GM23338 (cell line): ENCODE data around the gene SYNPO2. TPM values are rescaled to one million over a fixed set of nuclear protein-coding genes. Genes with fewer than 3 reads are reported as not detected.

Experiments used
- ATAC-seq: fragments of 200-7000 bp; cut with Tn5 transposase; 3 replicates; pipeline ENCODE4 v1.9.1; 2020
- DNase-seq: peaks from one replicate; pipeline ENCODE4 v3.0.0-alpha.2; 2015; ENCODE audit warnings: low spot score
- H2AFZ ChIP-seq: fragments of 200-600 bp; sonication (generic); 2 replicates; pipeline ENCODE4 v1.8.0; 2016; ENCODE audit warnings: antibody characterized with exemption, mild to moderate bottlenecking, moderate library complexity
- H3F3A ChIP-seq: fragments of 200-600 bp; sonication (generic); replicated peaks from 2 replicates; pipeline ENCODE4 v1.8.0; 2017; ENCODE audit warnings: antibody characterized with exemption, mixed run types, low read depth
- H3K27ac ChIP-seq: fragments of 200-600 bp; sonication (generic); 2 replicates; pipeline ENCODE4 v1.6.1; 2016; ENCODE audit warnings: low read depth
- H3K27me3 ChIP-seq: fragments of 200-600 bp; sonication (generic); 2 replicates; pipeline ENCODE4 v1.8.0; 2016; ENCODE audit warnings: mild to moderate bottlenecking, mixed run types, moderate library complexity; ENCODE audit not compliant: insufficient read depth
- H3K36me3 ChIP-seq: fragments of 200-600 bp; sonication (generic); 2 replicates; pipeline ENCODE4 v1.8.0; 2016; ENCODE audit warnings: mild to moderate bottlenecking; ENCODE audit not compliant: insufficient read depth
- H3K4me1 ChIP-seq: fragments of 200-600 bp; sonication (generic); 2 replicates; pipeline ENCODE4 v1.8.0; 2016; ENCODE audit warnings: mild to moderate bottlenecking, moderate library complexity; ENCODE audit not compliant: insufficient read depth
- H3K4me2 ChIP-seq: fragments of 200-600 bp; sonication (generic); 2 replicates; pipeline ENCODE4 v1.7.1; 2017; ENCODE audit warnings: mixed run types
- H3K4me3 ChIP-seq: fragments of 200-600 bp; sonication (generic); 2 replicates; pipeline ENCODE4 v1.6.1; 2016; ENCODE audit warnings: mixed run types
- H3K79me2 ChIP-seq: fragments of 200-600 bp; sonication (generic); replicated peaks from 2 replicates; pipeline ENCODE4 v1.8.0; 2017; ENCODE audit warnings: mild to moderate bottlenecking; ENCODE audit not compliant: insufficient read depth
- H3K9me2 ChIP-seq: fragments of 200-600 bp; sonication (generic); 2 replicates; pipeline ENCODE4 v1.8.0; 2017; ENCODE audit not compliant: insufficient read depth
- H4K20me1 ChIP-seq: fragments of 200-600 bp; sonication (generic); replicated peaks from 2 replicates; pipeline ENCODE4 v1.8.0; 2017; ENCODE audit warnings: mild to moderate bottlenecking; ENCODE audit not compliant: insufficient read depth
- H3K27ac Mint-ChIP-seq: 2 replicates; pipeline ENCODE4 v1.8.0; 2020; ENCODE audit warnings: inconsistent platforms, mild to moderate bottlenecking, moderate library complexity, mixed read lengths
- H3K27me3 Mint-ChIP-seq: 3 replicates; pipeline ENCODE4 v1.8.0; 2022; ENCODE audit warnings: low read depth, mild to moderate bottlenecking, moderate library complexity, mixed read lengths, inconsistent platforms; ENCODE audit not compliant: insufficient read depth, poor library complexity
- H3K36me3 Mint-ChIP-seq: 3 replicates; pipeline ENCODE4 v1.8.0; 2021; ENCODE audit warnings: low read depth, mild to moderate bottlenecking, inconsistent platforms, moderate library complexity, mixed read lengths
- H3K4me1 Mint-ChIP-seq: 3 replicates; pipeline ENCODE4 v1.8.0; 2020; ENCODE audit warnings: mild to moderate bottlenecking, inconsistent platforms, mixed read lengths
- H3K4me3 Mint-ChIP-seq: 3 replicates; pipeline ENCODE4 v1.8.0; 2021; ENCODE audit warnings: moderate library complexity, mild to moderate bottlenecking, inconsistent platforms, mixed read lengths
- H3K9me3 Mint-ChIP-seq: 3 replicates; pipeline ENCODE4 v1.8.0; 2020; ENCODE audit warnings: moderate library complexity, mild to moderate bottlenecking, inconsistent platforms, mixed read lengths
- CREB1 ChIP-seq: fragments of 250-450 bp; sonication (Bioruptor Pico); IDR thresholded peaks from 2 replicates; pipeline ENCODE4 v1.5.0; 2020; ENCODE audit warnings: low read depth, mild to moderate bottlenecking, moderate library complexity
- EZH2 ChIP-seq: fragments of 200-600 bp; sonication (generic); IDR thresholded peaks from one replicate; pipeline ENCODE4 v1.8.0; 2017; ENCODE audit warnings: antibody characterized with exemption, mild to moderate bottlenecking, low read depth; ENCODE audit not compliant: unreplicated experiment
- EZH2phosphoT487 ChIP-seq: fragments of 200-600 bp; sonication (generic); IDR thresholded peaks from one replicate; pipeline ENCODE4 v1.8.1; 2018; ENCODE audit warnings: antibody characterized with exemption; ENCODE audit not compliant: unreplicated experiment
- JUNB ChIP-seq: IDR thresholded peaks from one replicate; pipeline ENCODE4 v1.6.1; 2016; ENCODE audit warnings: antibody characterized with exemption; ENCODE audit not compliant: unreplicated experiment
- NANOG ChIP-seq: IDR thresholded peaks from 2 replicates; pipeline ENCODE4 v1.6.1; 2016; ENCODE audit warnings: antibody characterized with exemption, borderline replicate concordance
- POLR2AphosphoS5 ChIP-seq: IDR thresholded peaks from 2 replicates; pipeline ENCODE4 v1.6.1; 2016; ENCODE audit warnings: antibody characterized with exemption, low read depth
- STAT1 ChIP-seq: IDR thresholded peaks from one replicate; pipeline ENCODE4 v1.6.1; 2016; ENCODE audit warnings: antibody characterized with exemption; ENCODE audit not compliant: unreplicated experiment
- ZNF114 ChIP-seq: fragments of 250-450 bp; sonication (Bioruptor Pico); IDR thresholded peaks from 2 replicates; pipeline ENCODE4 v1.5.0; 2020; ENCODE audit warnings: mild to moderate bottlenecking, moderate library complexity
- ZNF331 ChIP-seq: fragments of 250-450 bp; sonication (Bioruptor Pico); IDR thresholded peaks from 2 replicates; pipeline ENCODE4 v1.5.0; 2020; ENCODE audit warnings: low read depth, mild to moderate bottlenecking, moderate library complexity
- polyA plus RNA-seq: library from polyadenylated mRNA; unstranded; fragments of >200 nt; fragmentation: Nextera tagmentation; extraction: Ambion mirVana; gene quantifications from 2 replicates; pipeline ENCODE4 v1.2.1, GENCODE V29; 2016
- total RNA-seq: library from RNA; depleted of rRNA; stranded (reverse); fragments of >200 nt; shearing (Covaris generic); gene quantifications from 2 replicates; pipeline ENCODE4 v1.2.3, GENCODE V29; 2014
- TF ChIP-seq, protein P1 (sequence below): IDR thresholded peaks from 2 replicates; pipeline ENCODE4 v1.6.1; 2016; ENCODE audit warnings: antibody characterized with exemption
- TF ChIP-seq, protein P2 (sequence below), 2 experiments: fragments of 200-600 bp in 1 of 2; sonication (generic) in 1 of 2; conservative IDR thresholded peaks; 2 replicates each; pipeline versions ENCODE4 v1.5.1 to v1.6.1; 2016 to 2017; ENCODE audit warnings: antibody characterized with exemption in 2 of 2, low read depth in 2 of 2, mild to moderate bottlenecking in 2 of 2, moderate library complexity in 1 of 2
- TF ChIP-seq, protein P3 (sequence below): fragments of 250-450 bp; sonication (Bioruptor Pico); IDR thresholded peaks from 2 replicates; pipeline ENCODE4 v1.5.0; 2020; ENCODE audit warnings: mild to moderate bottlenecking, moderate library complexity
- TF ChIP-seq, protein P4 (sequence below): IDR thresholded peaks from one replicate; pipeline ENCODE4 v1.6.1; 2018; ENCODE audit warnings: antibody characterized with exemption; ENCODE audit not compliant: unreplicated experiment

SYNPO2 gene
- total and polyA plus RNA-seq, 2 experiments from 2014 or later = 2.1 to 3.4 TPM

- Histone ChIP-seq H3K27me3 (no peaks in the 10 kb centered on the region), H3K4me1 (peaks cover 20% of the 10 kb centered on the region), H3K79me2 (no peaks in the 10 kb centered on the region), H2AFZ (no peak overlapping the region), H3K4me2 (no peak overlapping the region), H3K27ac (no peak overlapping the region), H3F3A (no peaks in the 10 kb centered on the region), H3K36me3 (no peaks in the 10 kb centered on the region), H3K9me2 (peaks cover 9% of the 10 kb centered on the region), H3K4me3 (no peak overlapping the region), H4K20me1 (no peaks in the 10 kb centered on the region)
- DNase-seq = no peak
- ATAC-seq = no peak
- Mint-ChIP-seq H3K9me3 (no peaks in the 10 kb centered on the region; the same call in 2 of the 3 replicates), H3K27me3 (no peaks in the 10 kb centered on the region), H3K36me3 (no peaks in the 10 kb centered on the region), H3K4me3 (no peak overlapping the region), H3K27ac (no peak overlapping the region), H3K4me1 (peaks cover 18% of the 10 kb centered on the region)
- TF ChIP-seq STAT1 (no peak), EZH2phosphoT487 (no peak), ZNF331 (no peak), JUNB (no peak), EZH2 (no peak), POLR2AphosphoS5 (no peak), NANOG (no peak), ZNF114 (CRISPR knock-in tag) (no peak), CREB1 (no peak)
- TF ChIP-seq, protein P1, sequence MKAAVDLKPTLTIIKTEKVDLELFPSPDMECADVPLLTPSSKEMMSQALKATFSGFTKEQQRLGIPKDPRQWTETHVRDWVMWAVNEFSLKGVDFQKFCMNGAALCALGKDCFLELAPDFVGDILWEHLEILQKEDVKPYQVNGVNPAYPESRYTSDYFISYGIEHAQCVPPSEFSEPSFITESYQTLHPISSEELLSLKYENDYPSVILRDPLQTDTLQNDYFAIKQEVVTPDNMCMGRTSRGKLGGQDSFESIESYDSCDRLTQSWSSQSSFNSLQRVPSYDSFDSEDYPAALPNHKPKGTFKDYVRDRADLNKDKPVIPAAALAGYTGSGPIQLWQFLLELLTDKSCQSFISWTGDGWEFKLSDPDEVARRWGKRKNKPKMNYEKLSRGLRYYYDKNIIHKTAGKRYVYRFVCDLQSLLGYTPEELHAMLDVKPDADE = no peak
- TF ChIP-seq, protein P2, sequence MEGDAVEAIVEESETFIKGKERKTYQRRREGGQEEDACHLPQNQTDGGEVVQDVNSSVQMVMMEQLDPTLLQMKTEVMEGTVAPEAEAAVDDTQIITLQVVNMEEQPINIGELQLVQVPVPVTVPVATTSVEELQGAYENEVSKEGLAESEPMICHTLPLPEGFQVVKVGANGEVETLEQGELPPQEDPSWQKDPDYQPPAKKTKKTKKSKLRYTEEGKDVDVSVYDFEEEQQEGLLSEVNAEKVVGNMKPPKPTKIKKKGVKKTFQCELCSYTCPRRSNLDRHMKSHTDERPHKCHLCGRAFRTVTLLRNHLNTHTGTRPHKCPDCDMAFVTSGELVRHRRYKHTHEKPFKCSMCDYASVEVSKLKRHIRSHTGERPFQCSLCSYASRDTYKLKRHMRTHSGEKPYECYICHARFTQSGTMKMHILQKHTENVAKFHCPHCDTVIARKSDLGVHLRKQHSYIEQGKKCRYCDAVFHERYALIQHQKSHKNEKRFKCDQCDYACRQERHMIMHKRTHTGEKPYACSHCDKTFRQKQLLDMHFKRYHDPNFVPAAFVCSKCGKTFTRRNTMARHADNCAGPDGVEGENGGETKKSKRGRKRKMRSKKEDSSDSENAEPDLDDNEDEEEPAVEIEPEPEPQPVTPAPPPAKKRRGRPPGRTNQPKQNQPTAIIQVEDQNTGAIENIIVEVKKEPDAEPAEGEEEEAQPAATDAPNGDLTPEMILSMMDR (conservative IDR thresholded peaks at IDR 0.05; ENCODE audit: low read depth in 2 of 2) = no peak
- TF ChIP-seq, protein P3, sequence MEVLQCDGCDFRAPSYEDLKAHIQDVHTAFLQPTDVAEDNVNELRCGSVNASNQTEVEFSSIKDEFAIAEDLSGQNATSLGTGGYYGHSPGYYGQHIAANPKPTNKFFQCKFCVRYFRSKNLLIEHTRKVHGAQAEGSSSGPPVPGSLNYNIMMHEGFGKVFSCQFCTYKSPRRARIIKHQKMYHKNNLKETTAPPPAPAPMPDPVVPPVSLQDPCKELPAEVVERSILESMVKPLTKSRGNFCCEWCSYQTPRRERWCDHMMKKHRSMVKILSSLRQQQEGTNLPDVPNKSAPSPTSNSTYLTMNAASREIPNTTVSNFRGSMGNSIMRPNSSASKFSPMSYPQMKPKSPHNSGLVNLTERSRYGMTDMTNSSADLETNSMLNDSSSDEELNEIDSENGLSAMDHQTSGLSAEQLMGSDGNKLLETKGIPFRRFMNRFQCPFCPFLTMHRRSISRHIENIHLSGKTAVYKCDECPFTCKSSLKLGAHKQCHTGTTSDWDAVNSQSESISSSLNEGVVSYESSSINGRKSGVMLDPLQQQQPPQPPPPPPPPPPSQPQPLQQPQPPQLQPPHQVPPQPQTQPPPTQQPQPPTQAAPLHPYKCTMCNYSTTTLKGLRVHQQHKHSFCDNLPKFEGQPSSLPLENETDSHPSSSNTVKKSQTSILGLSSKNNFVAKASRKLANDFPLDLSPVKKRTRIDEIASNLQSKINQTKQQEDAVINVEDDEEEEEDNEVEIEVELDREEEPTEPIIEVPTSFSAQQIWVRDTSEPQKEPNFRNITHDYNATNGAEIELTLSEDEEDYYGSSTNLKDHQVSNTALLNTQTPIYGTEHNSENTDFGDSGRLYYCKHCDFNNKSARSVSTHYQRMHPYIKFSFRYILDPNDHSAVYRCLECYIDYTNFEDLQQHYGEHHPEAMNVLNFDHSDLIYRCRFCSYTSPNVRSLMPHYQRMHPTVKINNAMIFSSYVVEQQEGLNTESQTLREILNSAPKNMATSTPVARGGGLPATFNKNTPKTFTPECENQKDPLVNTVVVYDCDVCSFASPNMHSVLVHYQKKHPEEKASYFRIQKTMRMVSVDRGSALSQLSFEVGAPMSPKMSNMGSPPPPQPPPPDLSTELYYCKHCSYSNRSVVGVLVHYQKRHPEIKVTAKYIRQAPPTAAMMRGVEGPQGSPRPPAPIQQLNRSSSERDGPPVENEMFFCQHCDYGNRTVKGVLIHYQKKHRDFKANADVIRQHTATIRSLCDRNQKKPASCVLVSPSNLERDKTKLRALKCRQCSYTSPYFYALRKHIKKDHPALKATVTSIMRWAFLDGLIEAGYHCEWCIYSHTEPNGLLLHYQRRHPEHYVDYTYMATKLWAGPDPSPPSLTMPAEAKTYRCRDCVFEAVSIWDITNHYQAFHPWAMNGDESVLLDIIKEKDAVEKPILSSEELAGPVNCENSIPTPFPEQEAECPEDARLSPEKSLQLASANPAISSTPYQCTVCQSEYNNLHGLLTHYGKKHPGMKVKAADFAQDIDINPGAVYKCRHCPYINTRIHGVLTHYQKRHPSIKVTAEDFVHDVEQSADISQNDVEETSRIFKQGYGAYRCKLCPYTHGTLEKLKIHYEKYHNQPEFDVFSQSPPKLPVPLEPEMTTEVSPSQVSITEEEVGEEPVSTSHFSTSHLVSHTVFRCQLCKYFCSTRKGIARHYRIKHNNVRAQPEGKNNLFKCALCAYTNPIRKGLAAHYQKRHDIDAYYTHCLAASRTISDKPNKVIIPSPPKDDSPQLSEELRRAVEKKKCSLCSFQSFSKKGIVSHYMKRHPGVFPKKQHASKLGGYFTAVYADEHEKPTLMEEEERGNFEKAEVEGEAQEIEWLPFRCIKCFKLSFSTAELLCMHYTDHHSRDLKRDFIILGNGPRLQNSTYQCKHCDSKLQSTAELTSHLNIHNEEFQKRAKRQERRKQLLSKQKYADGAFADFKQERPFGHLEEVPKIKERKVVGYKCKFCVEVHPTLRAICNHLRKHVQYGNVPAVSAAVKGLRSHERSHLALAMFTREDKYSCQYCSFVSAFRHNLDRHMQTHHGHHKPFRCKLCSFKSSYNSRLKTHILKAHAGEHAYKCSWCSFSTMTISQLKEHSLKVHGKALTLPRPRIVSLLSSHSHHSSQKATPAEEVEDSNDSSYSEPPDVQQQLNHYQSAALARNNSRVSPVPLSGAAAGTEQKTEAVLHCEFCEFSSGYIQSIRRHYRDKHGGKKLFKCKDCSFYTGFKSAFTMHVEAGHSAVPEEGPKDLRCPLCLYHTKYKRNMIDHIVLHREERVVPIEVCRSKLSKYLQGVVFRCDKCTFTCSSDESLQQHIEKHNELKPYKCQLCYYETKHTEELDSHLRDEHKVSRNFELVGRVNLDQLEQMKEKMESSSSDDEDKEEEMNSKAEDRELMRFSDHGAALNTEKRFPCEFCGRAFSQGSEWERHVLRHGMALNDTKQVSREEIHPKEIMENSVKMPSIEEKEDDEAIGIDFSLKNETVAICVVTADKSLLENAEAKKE (CRISPR knock-in tag) = no peak
- TF ChIP-seq, protein P4, sequence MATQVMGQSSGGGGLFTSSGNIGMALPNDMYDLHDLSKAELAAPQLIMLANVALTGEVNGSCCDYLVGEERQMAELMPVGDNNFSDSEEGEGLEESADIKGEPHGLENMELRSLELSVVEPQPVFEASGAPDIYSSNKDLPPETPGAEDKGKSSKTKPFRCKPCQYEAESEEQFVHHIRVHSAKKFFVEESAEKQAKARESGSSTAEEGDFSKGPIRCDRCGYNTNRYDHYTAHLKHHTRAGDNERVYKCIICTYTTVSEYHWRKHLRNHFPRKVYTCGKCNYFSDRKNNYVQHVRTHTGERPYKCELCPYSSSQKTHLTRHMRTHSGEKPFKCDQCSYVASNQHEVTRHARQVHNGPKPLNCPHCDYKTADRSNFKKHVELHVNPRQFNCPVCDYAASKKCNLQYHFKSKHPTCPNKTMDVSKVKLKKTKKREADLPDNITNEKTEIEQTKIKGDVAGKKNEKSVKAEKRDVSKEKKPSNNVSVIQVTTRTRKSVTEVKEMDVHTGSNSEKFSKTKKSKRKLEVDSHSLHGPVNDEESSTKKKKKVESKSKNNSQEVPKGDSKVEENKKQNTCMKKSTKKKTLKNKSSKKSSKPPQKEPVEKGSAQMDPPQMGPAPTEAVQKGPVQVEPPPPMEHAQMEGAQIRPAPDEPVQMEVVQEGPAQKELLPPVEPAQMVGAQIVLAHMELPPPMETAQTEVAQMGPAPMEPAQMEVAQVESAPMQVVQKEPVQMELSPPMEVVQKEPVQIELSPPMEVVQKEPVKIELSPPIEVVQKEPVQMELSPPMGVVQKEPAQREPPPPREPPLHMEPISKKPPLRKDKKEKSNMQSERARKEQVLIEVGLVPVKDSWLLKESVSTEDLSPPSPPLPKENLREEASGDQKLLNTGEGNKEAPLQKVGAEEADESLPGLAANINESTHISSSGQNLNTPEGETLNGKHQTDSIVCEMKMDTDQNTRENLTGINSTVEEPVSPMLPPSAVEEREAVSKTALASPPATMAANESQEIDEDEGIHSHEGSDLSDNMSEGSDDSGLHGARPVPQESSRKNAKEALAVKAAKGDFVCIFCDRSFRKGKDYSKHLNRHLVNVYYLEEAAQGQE = no peak
Observed at GRCh38 chr4:118993333-118993732, 104.7 kb downstream of the SYNPO2 start.
